ENCODE measurements around the gene RFTN1. TPM values are rescaled to one million over a fixed set of nuclear protein-coding genes. Genes with fewer than 3 reads are reported as not detected.

The RFTN1 gene
- total and polyA plus RNA-seq, 2 of the 8 experiments (the other 6 are each of a cell fraction or from before 2014, with no cell fraction given): 4.6 to 6.7 TPM

- TF ChIP-seq CHD7 (IDR thresholded peaks at IDR 0.05; ENCODE audit: insufficient replicate concordance, low read length) (no peak), EZH2 (IDR thresholded peaks at IDR 0.05; ENCODE audit: low read depth, low read length, severe bottlenecking) (no peak), BCL11A (IDR thresholded peaks at IDR 0.05; ENCODE audit: low read depth in 2 of 2, low read length in 2 of 2) (no peak), TBP (IDR thresholded peaks at IDR 0.05; ENCODE audit: low read depth, low read length) (no peak), CTCF (IDR thresholded peaks at IDR 0.05; ENCODE audit: control extremely low read depth in 1 of 3, insufficient read depth in 1 of 3, low read depth in 1 of 3, low read length in 3 of 3) (no peak), CEBPB (IDR thresholded peaks at IDR 0.05; ENCODE audit: low read depth, low read length) (no peak), RAD21 (IDR thresholded peaks at IDR 0.05 in 1 of 2, conservative IDR thresholded peaks at IDR 0.05 in 1 of 2; ENCODE audit: low read depth in 2 of 2, low read length in 2 of 2) (no peak), SAP30 (IDR thresholded peaks at IDR 0.05; ENCODE audit: insufficient read depth, insufficient replicate concordance, low read length) (no peak), TAF1 (IDR thresholded peaks at IDR 0.05; ENCODE audit: low read depth, low read length) (no peak)
These were observed 36.8 kb upstream of the RFTN1 start (continued) for GRCh38 chr3:16550305-16550675.

Data from H1 (cell line).